HG03045 (cell line): ENCODE data around the gene TMPRSS12.
"Not testable (repeated sequence)": the region's sequence is repeated elsewhere in the genome, so short reads cannot be mapped to it uniquely, and the experiment has no call there.

Experiments used
- ATAC-seq: cut with Tn5 transposase; IDR thresholded peaks from one replicate; pipeline ENCODE4 v1.9.1; 2021; ENCODE audit warnings: mild to moderate bottlenecking, moderate library complexity; ENCODE audit not compliant: unreplicated experiment

Gene TMPRSS12, protein sequence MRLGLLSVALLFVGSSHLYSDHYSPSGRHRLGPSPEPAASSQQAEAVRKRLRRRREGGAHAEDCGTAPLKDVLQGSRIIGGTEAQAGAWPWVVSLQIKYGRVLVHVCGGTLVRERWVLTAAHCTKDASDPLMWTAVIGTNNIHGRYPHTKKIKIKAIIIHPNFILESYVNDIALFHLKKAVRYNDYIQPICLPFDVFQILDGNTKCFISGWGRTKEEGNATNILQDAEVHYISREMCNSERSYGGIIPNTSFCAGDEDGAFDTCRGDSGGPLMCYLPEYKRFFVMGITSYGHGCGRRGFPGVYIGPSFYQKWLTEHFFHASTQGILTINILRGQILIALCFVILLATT

GRCh38 chr12:50842637-50843493, at the start of gene TMPRSS12:
TMPRSS12 (plus strand) TSS chr12:50842926; CDS start chr12:50842965, 39 bp downstream.
- no peak for ATAC-seq

GRCh38 chr12:50799908-50800307, 42.8 kb upstream of the TMPRSS12 start:
- ATAC-seq: no peak

GRCh38 chr12:50803230-50803875, 39.4 kb upstream of the TMPRSS12 start:
- ATAC-seq: no peak

- ATAC-seq: no peak
These were observed 36.5 kb upstream of the TMPRSS12 start for GRCh38 chr12:50806176-50806575.

DNA sequence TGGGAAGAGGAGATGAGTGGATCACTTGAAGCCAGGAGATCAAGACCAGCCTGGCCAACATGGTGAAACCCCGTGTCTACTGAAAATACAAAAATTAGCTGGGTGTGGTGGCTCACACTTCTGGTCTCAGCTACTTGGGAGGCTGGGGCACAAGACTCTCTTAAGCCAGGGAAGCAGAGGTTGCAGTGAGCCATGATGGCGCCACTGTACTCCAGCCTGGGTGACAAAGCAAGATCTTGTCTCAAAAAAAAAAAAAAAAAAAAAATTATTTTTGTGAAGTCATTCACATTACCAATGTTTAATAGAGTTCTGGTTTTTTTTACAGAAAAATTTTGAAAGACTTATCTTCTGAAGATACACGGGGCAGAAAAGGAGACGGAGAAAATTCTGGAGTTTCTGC, 33.6 kb upstream of the TMPRSS12 start:
- not testable (repeated sequence) for ATAC-seq

- not testable (repeated sequence) for ATAC-seq
These were observed 27.8 kb upstream of the TMPRSS12 start for GRCh38 chr12:50814921-50815320.

DNA sequence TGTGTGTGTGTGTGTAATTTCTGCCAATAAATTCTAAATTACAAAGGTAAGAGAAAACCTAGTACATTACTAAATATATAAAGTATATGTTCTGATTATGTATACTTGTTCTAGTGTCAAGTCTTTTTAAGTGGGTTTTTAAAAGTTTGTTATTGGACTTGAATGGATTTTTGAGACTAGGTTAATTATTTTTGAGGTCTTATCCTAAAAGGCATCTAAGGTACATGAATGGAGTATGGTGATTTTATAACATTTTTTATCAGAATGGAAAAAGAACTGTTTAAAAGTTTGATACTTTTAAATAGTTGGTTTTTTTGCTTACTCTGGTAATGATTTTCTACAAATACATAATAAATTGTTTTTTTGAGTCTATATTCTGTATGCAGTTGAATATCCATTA, 22.5 kb upstream of the TMPRSS12 start:
- ATAC-seq: no peak

GRCh38 chr12:50822082-50822481, 20.6 kb upstream of the TMPRSS12 start:
- no peak for ATAC-seq

GRCh38 chr12:50823724-50824123, 19.0 kb upstream of the TMPRSS12 start:
- ATAC-seq: not testable (repeated sequence)

DNA sequence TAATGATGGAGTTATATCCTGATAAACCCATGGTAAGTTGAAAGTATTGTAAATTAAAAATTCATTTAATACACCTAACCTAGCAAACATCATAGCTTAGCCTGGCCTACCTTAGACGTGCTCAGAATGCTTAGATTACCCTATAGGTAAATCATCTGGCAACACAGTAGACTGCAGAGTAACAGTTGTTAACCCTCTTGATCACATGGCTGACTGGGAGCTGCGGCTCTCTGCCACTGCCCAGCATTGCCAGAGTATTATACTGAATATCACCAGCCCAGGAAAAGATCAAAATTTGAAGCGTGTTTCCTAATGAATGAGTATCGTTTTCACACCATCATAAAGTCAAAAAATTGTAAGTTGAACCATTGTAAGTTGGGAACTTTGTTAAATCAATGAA, 17.8 kb upstream of the TMPRSS12 start:
- ATAC-seq: no peak

GRCh38 chr12:50825372-50825838, 17.3 kb upstream of the TMPRSS12 start:
- no peak for ATAC-seq

DNA sequence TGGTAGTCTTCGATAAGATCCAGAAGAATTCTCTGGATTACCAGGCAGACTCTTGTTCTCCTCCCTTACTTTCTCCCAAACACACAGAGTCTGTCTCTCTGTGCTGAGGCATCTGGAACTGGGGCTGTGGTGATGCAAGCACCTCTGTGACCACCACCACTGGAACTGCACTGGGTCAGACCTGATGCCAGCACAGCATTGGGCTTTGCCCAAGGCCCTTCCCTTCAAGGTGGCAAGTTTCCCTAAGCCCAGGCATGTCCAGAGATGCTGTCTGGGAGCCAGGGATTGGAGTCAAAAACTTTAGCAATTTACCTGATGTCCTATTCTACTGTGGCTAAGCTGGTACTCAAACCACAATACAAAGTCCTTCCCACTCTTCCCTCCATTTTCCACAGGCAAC, 14.6 kb upstream of the TMPRSS12 start:
- ATAC-seq: no peak

- no peak for ATAC-seq
These were observed 13.8 kb upstream of the TMPRSS12 start for GRCh38 chr12:50828886-50829285.

GRCh38 chr12:50833801-50834200, 8.9 kb upstream of the TMPRSS12 start:
- ATAC-seq: not testable (repeated sequence)

DNA sequence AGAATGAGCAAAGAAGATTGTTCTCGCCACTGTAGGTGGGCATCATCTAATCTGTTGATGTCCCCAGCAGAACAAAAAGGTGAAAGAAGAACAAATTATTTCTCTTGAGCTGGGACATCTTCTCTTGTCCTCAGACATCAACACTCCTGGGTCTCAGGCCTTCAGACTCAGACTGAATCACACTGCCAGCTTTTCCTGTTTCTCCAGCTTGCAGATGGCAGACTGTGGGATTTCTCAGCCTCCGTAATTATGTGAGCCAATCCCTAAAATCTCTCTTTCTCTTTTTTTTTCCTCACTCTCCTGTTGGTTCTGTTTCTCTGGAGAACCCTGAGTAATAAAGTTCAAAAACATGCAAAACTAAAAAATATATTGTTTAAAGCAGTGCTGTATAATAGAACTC, 3.7 kb upstream of the TMPRSS12 start:
- no peak for ATAC-seq

DNA sequence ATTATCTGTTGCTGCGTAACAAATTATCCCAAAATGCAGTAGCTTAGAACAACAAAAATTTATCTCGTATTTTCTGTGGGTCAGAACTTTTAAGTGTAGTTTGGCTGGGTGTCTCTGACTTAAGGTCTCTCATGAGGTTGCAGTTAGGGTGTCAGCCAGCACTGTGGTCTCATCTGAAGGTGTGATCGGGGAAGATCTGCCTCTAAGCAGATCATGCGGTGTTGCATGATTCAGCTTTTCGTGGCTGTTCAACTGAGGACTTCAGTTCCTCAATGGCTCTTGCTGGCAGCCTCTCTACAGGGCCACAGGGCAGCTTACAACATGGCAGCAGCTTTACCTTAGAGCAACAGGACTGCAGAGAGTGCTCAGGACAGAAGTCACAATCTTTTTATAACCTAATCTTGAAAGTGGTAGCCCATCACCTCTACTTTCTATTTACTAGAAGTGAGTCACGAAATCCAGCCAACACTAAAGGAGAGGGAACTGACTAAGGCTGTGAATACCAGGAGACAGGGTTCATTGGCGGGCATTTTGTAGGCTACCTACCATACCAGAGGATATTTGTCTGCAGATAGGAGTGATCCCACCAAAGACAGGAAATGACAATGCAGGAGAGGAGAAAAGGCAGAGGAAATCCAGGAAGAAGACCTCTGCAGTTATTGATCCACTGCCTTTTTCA, 1.8 kb upstream of the TMPRSS12 start:
- ATAC-seq: no peak

DNA sequence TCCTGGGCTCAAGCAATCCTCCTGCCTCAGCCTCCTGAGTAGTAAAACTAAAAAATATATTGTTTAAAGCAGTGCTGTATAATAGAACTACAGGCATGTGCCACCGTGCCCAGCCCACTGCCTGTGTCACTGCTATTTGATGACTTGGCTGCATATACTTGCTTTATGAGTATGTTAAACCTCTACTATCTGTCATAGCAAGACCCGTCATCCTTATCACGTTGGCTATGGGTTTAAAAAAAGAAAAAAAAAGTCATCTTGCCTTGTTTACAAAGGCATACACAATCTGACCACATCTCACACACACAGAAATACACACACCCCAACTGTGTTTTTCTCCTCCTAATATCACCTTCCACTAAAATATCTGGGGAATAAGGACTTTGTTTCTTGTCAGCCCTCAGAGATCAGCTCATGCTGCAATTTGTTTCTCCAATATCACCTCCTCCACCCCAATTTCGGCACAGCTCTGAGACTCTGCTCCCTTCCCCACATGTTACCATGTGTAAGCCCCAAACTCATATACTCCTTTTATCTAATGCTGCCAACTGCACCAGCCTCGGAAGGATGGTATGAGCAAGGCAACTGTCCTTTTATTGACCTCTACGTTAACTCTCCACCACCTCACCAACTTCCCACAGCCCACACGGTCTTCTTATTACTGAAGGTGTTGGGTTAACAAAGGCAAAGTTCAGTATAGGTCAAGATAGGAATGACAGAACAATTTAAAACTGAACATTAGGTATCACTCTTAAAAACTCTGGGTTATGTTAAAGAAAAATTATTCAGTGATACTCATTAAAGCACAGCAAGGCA, 802 bp upstream of the TMPRSS12 start:
- ATAC-seq: no peak

- no peak for ATAC-seq
These were observed 2.4 kb downstream of the TMPRSS12 start for GRCh38 chr12:50845021-50845647.

GRCh38 chr12:50848963-50849362, 6.2 kb downstream of the TMPRSS12 start:
- ATAC-seq: no peak
